Upper lobe of left lung (tissue), 6 donors: ENCODE data around the gene ZNF444. TPM values are rescaled to one million over a fixed set of nuclear protein-coding genes. Genes with fewer than 3 reads are reported as not detected.

Source experiments
- ATAC-seq, 2 donors: fragments of 200-7000 bp; cut with Tn5 transposase; one replicate each; pipeline ENCODE4 v1.9.1; 2022; ENCODE audit warnings: mild to moderate bottlenecking in 2 of 2, moderate library complexity in 2 of 2; ENCODE audit not compliant: low FRiP score in 2 of 2
- DNase-seq, 2 donors: peaks; one replicate each; pipeline ENCODE4 v3.0.0-alpha.2; 2019 to 2020
- H3K27ac ChIP-seq, 4 donors: fragments of 200-600 bp; sonication (generic); one replicate each; pipeline ENCODE4 v1.5.1; 2016 to 2019
- H3K27me3 ChIP-seq, 4 donors: fragments of 200-600 bp; sonication (generic); one replicate each; pipeline ENCODE4 v1.5.1; 2017 to 2019
- H3K36me3 ChIP-seq, 4 donors: fragments of 200-600 bp; sonication (generic); one replicate each; pipeline ENCODE4 v1.5.1; 2016 to 2019
- H3K4me1 ChIP-seq, 4 donors: fragments of 200-600 bp; sonication (generic); one replicate each; pipeline ENCODE4 v1.5.1; 2018 to 2019
- H3K4me3 ChIP-seq, 4 donors: fragments of 200-600 bp; sonication (generic); one replicate each; pipeline ENCODE4 v1.5.1; 2017 to 2019; ENCODE audit warnings: mild to moderate bottlenecking in 2 of 4, moderate library complexity in 1 of 4
- H3K9me3 ChIP-seq, 4 donors: fragments of 200-600 bp; sonication (generic); one replicate each; pipeline ENCODE4 v1.5.1; 2018 to 2019
- CTCF ChIP-seq, 6 experiments: fragments of 450-650 bp in 4 of 6; fragments of 200-600 bp in 2 of 6; sonication (generic) in 2 of 6; IDR thresholded peaks; one replicate each; pipeline ENCODE4 v1.5.1; 2016 to 2019; ENCODE audit warnings: antibody characterized with exemption in 6 of 6
- EP300 ChIP-seq, 4 donors: sonication (generic); formaldehyde crosslinking; IDR thresholded peaks; one replicate each; pipeline ENCODE4 v1.5.1; 2017; ENCODE audit warnings: antibody characterized with exemption in 4 of 4, control low read depth in 2 of 4
- POLR2A ChIP-seq, 4 donors: fragments of 450-650 bp; IDR thresholded peaks; one replicate each; pipeline ENCODE4 v1.5.1; 2016 to 2017; ENCODE audit warnings: antibody characterized with exemption in 4 of 4, mild to moderate bottlenecking in 2 of 4
- POLR2AphosphoS5 ChIP-seq, 2 donors: sonication (generic); formaldehyde crosslinking; IDR thresholded peaks; one replicate each; pipeline ENCODE4 v1.5.1; 2017; ENCODE audit warnings: antibody characterized with exemption in 2 of 2
- WGBS, 2 donors: methylation state at CpG; one replicate each; pipeline ENCODE4 v1.1.5; 2017 to 2018; 5-methylcytosine and 5-hydroxymethylcytosine counted together
- total RNA-seq, 6 donors: library from RNA; depleted of rRNA in 4 of 6; stranded (reverse); fragments of >200 nt in 4 of 6; gene quantifications; one replicate each; pipeline versions ENCODE4 v1.1.0 to v1.2.1, GENCODE V29; 2016 to 2021
- donor health status: DM: no; HTN: no; CAD: no; lungs with moderate emphysema.
- donor health status: DM: no; HTN: yes; CAD: no; lungs with severe emphysema.

Gene ZNF444
- total RNA-seq, 6 donors from 2014 or later: 29.2 to 131 (median 61.3) TPM

- no peaks in the 10 kb centered on the region for H3K36me3 ChIP-seq
- 85 to 89% methylated on average over 19 of the region's 19 CpGs for WGBS, 2 donors
- ATAC-seq: no peak
- no peak overlapping the region for H3K27ac ChIP-seq
- peaks cover 0 to 6% (median 0%) of the 10 kb centered on the region in 4 donors for H3K4me1 ChIP-seq
- H3K27me3 ChIP-seq: no peaks in the 10 kb centered on the region
- no peaks in the 10 kb centered on the region for H3K9me3 ChIP-seq
- no peak for DNase-seq
- no peak overlapping the region for H3K4me3 ChIP-seq
- no peak for TF ChIP-seq POLR2A (IDR thresholded peaks at IDR 0.05)
- TF ChIP-seq EP300 (IDR thresholded peaks at IDR 0.05): no peak
- TF ChIP-seq POLR2AphosphoS5 (IDR thresholded peaks at IDR 0.05): no peak
Observed at GRCh38 chr19:56126983-56127780, 13.9 kb upstream of the ZNF444 start.

- no peak for TF ChIP-seq POLR2AphosphoS5 (IDR thresholded peaks at IDR 0.05)
- TF ChIP-seq POLR2A (IDR thresholded peaks at IDR 0.05): no peak
- no peaks in the 10 kb centered on the region for H3K36me3 ChIP-seq
- DNase-seq: no peak
- H3K27me3 ChIP-seq: no peaks in the 10 kb centered on the region
- no peak overlapping the region for H3K27ac ChIP-seq
- H3K4me3 ChIP-seq: no peak overlapping the region
- no peaks in the 10 kb centered on the region for H3K9me3 ChIP-seq
- peaks cover 0 to 19% (median 4%) of the 10 kb centered on the region in 4 donors for H3K4me1 ChIP-seq
- WGBS, 2 donors: 74 to 78% methylated on average over 7 of the region's 7 CpGs
- ATAC-seq: no peak
Observed at GRCh38 chr19:56130006-56130405, 11.1 kb upstream of the ZNF444 start.

- no peak for DNase-seq
- peaks cover 0 to 34% (median 13%) of the 10 kb centered on the region in 4 donors for H3K4me1 ChIP-seq
- TF ChIP-seq CTCF (IDR thresholded peaks at IDR 0.05) (no peak), EP300 (IDR thresholded peaks at IDR 0.05) (no peak), POLR2A (IDR thresholded peaks at IDR 0.05) (no peak), POLR2AphosphoS5 (IDR thresholded peaks at IDR 0.05) (no peak)
- H3K9me3 ChIP-seq: no peaks in the 10 kb centered on the region
- H3K36me3 ChIP-seq: no peaks in the 10 kb centered on the region
- no peak overlapping the region for H3K4me3 ChIP-seq
- WGBS, 2 donors: 66 to 70% methylated on average over 8 of the region's 8 CpGs
- no peak for ATAC-seq
- H3K27ac ChIP-seq: peak overlapping the region; percentile 67 to 79 (median 76)
- H3K27me3 ChIP-seq: no peaks in the 10 kb centered on the region
Observed at GRCh38 chr19:56131651-56132050, 9.4 kb upstream of the ZNF444 start.

- Histone ChIP-seq H3K9me3 (no peaks in the 10 kb centered on the region), H3K27ac (peak overlapping the region; percentile 67 to 79 (median 76)), H3K4me3 (peak overlapping the region in 3 of 4 donors; percentile 13 to 31 (median 17)), H3K4me1 (peaks cover 0 to 41% (median 20%) of the 10 kb centered on the region in 4 donors), H3K36me3 (no peaks in the 10 kb centered on the region), H3K27me3 (no peaks in the 10 kb centered on the region)
- WGBS, 2 donors: 38 to 54% methylated on average over 14 of the region's 14 CpGs
- ATAC-seq: peak; percentile 68 to 88
- peak in 1 of 2 donors; percentile 71 for DNase-seq
- TF ChIP-seq CTCF (IDR thresholded peaks at IDR 0.05): no peak
- peak in 1 of 4 donors; percentile 5 for TF ChIP-seq EP300 (IDR thresholded peaks at IDR 0.05)
- TF ChIP-seq POLR2A (IDR thresholded peaks at IDR 0.05): peak in 1 of 4 donors; percentile 51
- peak in 1 of 2 donors; percentile 15 for TF ChIP-seq POLR2AphosphoS5 (IDR thresholded peaks at IDR 0.05)
Observed at GRCh38 chr19:56132316-56132822, 8.7 kb upstream of the ZNF444 start.

GRCh38 chr19:56133858-56134653 is 7.0 kb upstream of the ZNF444 start:
- H3K36me3 ChIP-seq: no peaks in the 10 kb centered on the region
- peaks cover 10 to 53% (median 29%) of the 10 kb centered on the region in 4 donors for H3K4me1 ChIP-seq
- TF ChIP-seq CTCF (IDR thresholded peaks at IDR 0.05): no peak
- TF ChIP-seq POLR2A (IDR thresholded peaks at IDR 0.05): no peak
- no peak for TF ChIP-seq EP300 (IDR thresholded peaks at IDR 0.05)
- no peak for TF ChIP-seq POLR2AphosphoS5 (IDR thresholded peaks at IDR 0.05)
- ATAC-seq (peak in 1 of 2 donors; percentile 72), DNase-seq (peak in 1 of 2 donors; percentile 82)
- no peaks in the 10 kb centered on the region for H3K27me3 ChIP-seq
- peak overlapping the region; percentile 42 to 77 (median 57) for H3K27ac ChIP-seq
- H3K9me3 ChIP-seq: no peaks in the 10 kb centered on the region
- H3K4me3 ChIP-seq: no peak overlapping the region
- 44 to 59% methylated on average over 14 of the region's 14 CpGs for WGBS, 2 donors
